Body of pancreas (tissue), 4 donors: ENCODE measurements around the gene CTIF. TPM values are rescaled to one million over a fixed set of nuclear protein-coding genes. Genes with fewer than 3 reads are reported as not detected.

Experiments
- ATAC-seq: fragments of 150-250 bp; one replicate; pipeline ENCODE4 v1.9.1; 2016
- DNase-seq, 4 donors: peaks; one replicate each; pipeline ENCODE4 v3.0.0-alpha.2; 2019
- H3K27ac ChIP-seq, 4 donors: fragments of 200-600 bp; sonication (generic); 1 replicate in 3 of 4; 2 replicates in 1 of 4; pipeline versions ENCODE4 v1.5.1 to v1.6.1; 2016 to 2019; ENCODE audit warnings: mild to moderate bottlenecking in 1 of 4, mixed read lengths in 1 of 4, moderate library complexity in 1 of 4
- H3K27me3 ChIP-seq, 2 donors: fragments of 200-600 bp; sonication (generic); one replicate each; pipeline ENCODE4 v1.6.0; 2016; ENCODE audit warnings: mild to moderate bottlenecking in 1 of 2
- H3K36me3 ChIP-seq, 2 donors: fragments of 200-600 bp; sonication (generic); replicated peaks in 1 of 2; 2 replicates each; pipeline ENCODE4 v1.5.1; 2016; ENCODE audit warnings: low read depth in 2 of 2; ENCODE audit not compliant: insufficient read depth in 1 of 2
- H3K4me1 ChIP-seq: fragments of 200-600 bp; sonication (generic); one replicate; pipeline ENCODE4 v1.6.0; 2016
- H3K4me3 ChIP-seq, 2 donors: fragments of 200-600 bp; sonication (generic); 1 replicate in 1 of 2; 2 replicates in 1 of 2; pipeline ENCODE4 v1.5.1; 2016 to 2019
- H3K9me3 ChIP-seq, 3 donors: fragments of 200-600 bp; sonication (generic); 1 replicate in 2 of 3; 2 replicates in 1 of 3; pipeline ENCODE4 v1.5.1; 2016
- POLR2A ChIP-seq, 3 donors: fragments of 450-650 bp; IDR thresholded peaks; one replicate each; pipeline ENCODE4 v1.6.1; 2016; ENCODE audit warnings: antibody characterized with exemption in 3 of 3, mild to moderate bottlenecking in 2 of 3
- WGBS, 2 donors: methylation state at CpG; one replicate each; pipeline ENCODE4 v1.1.5; 2017; 5-methylcytosine and 5-hydroxymethylcytosine counted together
- intact Hi-C: fragments of 100-400 bp; cut with DNase I; formaldehyde crosslinking; loops from one replicate; pipeline ENCODE4 v1.15.1; 2023
- total RNA-seq, 2 donors: library from RNA; depleted of rRNA; stranded (reverse); fragments of >200 nt; gene quantifications; one replicate each; pipeline ENCODE4 v1.1.0, GENCODE V29; 2016
- TF ChIP-seq, protein P1 (sequence below), 7 experiments: fragments of 450-650 bp in 4 of 7; fragments of 200-600 bp in 3 of 7; sonication (generic) in 3 of 7; IDR thresholded peaks; one replicate each; pipeline ENCODE4 v1.5.1; 2016 to 2019; ENCODE audit warnings: antibody characterized with exemption in 7 of 7

Gene CTIF
- total RNA-seq, 2 donors from 2014 or later, result 18.7 to 24.4 TPM

DNA sequence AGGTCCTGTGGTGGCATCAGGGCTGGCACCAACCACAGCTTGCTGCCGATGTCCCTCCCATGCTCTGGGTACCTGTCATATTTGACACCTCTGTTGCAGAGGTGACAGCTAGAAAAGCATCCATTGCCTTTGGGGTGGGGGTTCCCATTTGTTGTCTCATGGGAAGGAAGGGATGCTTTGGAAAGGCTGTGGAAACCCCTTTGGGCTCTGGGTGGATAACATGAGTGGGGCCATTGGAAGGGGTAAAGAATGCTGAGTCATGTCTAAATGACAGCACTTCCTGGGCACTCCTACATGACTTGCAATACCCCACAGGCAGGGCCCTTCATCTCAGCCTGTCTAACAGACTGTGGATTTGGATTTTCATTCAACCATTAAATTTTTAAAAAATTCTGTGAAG lies 27.8 kb downstream of the CTIF start:
- Histone ChIP-seq H3K4me3 (no peak overlapping the region), H3K27me3 (no peaks in the 10 kb centered on the region), H3K4me1 (peaks cover 4% of the 10 kb centered on the region), H3K27ac (no peak overlapping the region), H3K9me3 (no peaks in the 10 kb centered on the region), H3K36me3 (no peaks in the 10 kb centered on the region)
- WGBS, 2 donors, result 100% methylated on average over 1 of the region's 1 CpG
- no peak for TF ChIP-seq POLR2A (IDR thresholded peaks at IDR 0.05)
- TF ChIP-seq, protein P1, sequence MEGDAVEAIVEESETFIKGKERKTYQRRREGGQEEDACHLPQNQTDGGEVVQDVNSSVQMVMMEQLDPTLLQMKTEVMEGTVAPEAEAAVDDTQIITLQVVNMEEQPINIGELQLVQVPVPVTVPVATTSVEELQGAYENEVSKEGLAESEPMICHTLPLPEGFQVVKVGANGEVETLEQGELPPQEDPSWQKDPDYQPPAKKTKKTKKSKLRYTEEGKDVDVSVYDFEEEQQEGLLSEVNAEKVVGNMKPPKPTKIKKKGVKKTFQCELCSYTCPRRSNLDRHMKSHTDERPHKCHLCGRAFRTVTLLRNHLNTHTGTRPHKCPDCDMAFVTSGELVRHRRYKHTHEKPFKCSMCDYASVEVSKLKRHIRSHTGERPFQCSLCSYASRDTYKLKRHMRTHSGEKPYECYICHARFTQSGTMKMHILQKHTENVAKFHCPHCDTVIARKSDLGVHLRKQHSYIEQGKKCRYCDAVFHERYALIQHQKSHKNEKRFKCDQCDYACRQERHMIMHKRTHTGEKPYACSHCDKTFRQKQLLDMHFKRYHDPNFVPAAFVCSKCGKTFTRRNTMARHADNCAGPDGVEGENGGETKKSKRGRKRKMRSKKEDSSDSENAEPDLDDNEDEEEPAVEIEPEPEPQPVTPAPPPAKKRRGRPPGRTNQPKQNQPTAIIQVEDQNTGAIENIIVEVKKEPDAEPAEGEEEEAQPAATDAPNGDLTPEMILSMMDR (IDR thresholded peaks at IDR 0.05), result no peak
- DNase-seq (no peak), ATAC-seq (no peak)
- intact Hi-C loops, result no loop called here

- intact Hi-C loops, result no loop called here
- Histone ChIP-seq H3K9me3 (no peaks in the 10 kb centered on the region), H3K4me1 (peaks cover 4% of the 10 kb centered on the region), H3K27me3 (no peaks in the 10 kb centered on the region), H3K4me3 (no peak overlapping the region), H3K27ac (no peak overlapping the region), H3K36me3 (no peaks in the 10 kb centered on the region)
- DNase-seq (no peak), ATAC-seq (no peak)
- WGBS, 2 donors, result 81 to 82% methylated on average over 3 of the region's 3 CpGs
- TF ChIP-seq, protein P1 (IDR thresholded peaks at IDR 0.05), result no peak
- TF ChIP-seq POLR2A (IDR thresholded peaks at IDR 0.05), result no peak
These were observed 28.6 kb downstream of the CTIF start for GRCh38 chr18:48567388-48567787.

DNA sequence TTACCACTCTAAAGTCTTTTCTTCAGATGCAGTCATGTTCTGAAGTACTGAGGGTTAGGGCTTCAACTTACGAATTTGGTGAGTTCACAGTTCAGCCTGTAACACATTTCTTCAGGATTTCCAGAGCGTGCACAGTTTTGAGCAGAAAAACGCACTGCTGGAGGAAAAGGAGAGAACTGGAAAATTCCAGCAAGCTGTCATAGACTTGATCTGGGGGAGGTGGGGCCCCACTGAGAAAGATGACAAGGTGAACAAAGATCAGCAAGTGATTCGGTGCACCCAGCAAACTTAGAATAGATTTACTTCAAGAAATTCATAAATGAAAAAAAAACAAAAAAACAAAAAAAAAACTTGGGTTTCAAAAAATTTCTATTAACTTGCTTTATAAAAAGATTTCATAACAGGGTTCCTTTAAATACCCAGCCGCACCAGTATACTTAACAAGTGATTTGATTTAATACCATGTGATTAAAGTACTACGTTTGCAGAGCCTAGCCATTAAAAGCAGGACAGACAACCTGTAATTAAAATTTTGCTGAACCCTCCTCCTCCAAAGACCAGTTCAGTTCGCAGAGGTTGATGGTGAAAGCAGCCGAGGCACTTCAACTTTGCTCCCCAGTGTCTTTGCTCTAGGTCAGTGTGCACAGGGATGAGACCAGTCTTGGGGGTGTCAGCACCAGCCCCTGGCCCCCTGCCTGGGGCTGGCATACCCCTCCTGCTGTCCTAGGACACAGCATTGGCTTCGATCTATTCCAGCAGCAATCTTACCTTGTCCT lies 30.5 kb downstream of the CTIF start:
- no peaks in the 10 kb centered on the region for H3K36me3 ChIP-seq
- TF ChIP-seq POLR2A (IDR thresholded peaks at IDR 0.05), result no peak
- TF ChIP-seq, protein P1 (IDR thresholded peaks at IDR 0.05), result no peak
- no peak for ATAC-seq
- no peaks in the 10 kb centered on the region for H3K27me3 ChIP-seq
- DNase-seq, result no peak
- H3K4me1 ChIP-seq, result no peaks in the 10 kb centered on the region
- H3K9me3 ChIP-seq, result no peaks in the 10 kb centered on the region
- intact Hi-C loops, result no loop called here
- no peak overlapping the region for H3K4me3 ChIP-seq
- WGBS, 2 donors, result 93% methylated on average over 9 of the region's 9 CpGs
- H3K27ac ChIP-seq, result no peak overlapping the region

DNA sequence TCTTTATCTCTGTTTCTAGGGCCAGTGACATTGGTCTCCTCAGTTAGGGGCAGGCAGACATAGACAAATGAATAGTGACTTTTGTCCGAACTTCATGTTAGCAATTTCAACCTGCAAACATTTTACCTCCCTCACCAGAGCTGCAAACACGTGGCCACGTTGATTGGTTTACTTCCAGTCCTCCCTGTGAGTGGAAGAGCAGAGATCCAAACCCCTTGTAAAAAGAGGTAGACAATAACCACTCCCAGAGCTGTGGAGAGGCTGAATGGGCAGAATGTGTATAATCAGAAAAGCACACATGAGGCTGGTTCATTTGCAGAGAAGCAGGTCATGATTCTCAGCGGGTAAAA lies 31.1 kb downstream of the CTIF start:
- WGBS, 2 donors, result 73 to 84% methylated on average over 4 of the region's 4 CpGs
- Histone ChIP-seq H3K4me3 (no peak overlapping the region), H3K27me3 (no peaks in the 10 kb centered on the region), H3K27ac (no peak overlapping the region), H3K9me3 (no peaks in the 10 kb centered on the region), H3K36me3 (no peaks in the 10 kb centered on the region), H3K4me1 (no peaks in the 10 kb centered on the region)
- TF ChIP-seq, protein P1 (IDR thresholded peaks at IDR 0.05), result no peak
- TF ChIP-seq POLR2A (IDR thresholded peaks at IDR 0.05), result no peak
- intact Hi-C loops, result no loop called here
- DNase-seq, result no peak
- ATAC-seq, result no peak

GRCh38 chr18:48570313-48570712 lies 31.5 kb downstream of the CTIF start:
- Histone ChIP-seq H3K4me1 (no peaks in the 10 kb centered on the region), H3K36me3 (no peaks in the 10 kb centered on the region), H3K27me3 (no peaks in the 10 kb centered on the region), H3K9me3 (no peaks in the 10 kb centered on the region), H3K4me3 (no peak overlapping the region), H3K27ac (no peak overlapping the region)
- no peak for TF ChIP-seq POLR2A (IDR thresholded peaks at IDR 0.05)
- TF ChIP-seq, protein P1 (IDR thresholded peaks at IDR 0.05), result no peak
- WGBS, 2 donors, result 95 to 97% methylated on average over 6 of the region's 6 CpGs
- intact Hi-C loops, result no loop called here
- DNase-seq (no peak), ATAC-seq (no peak)
